ENCODE measurements around the gene SEMA3E.
A peak's percentile ranks its signal among the peaks of the same experiment; 100 is the strongest.
"Not testable (repeated sequence)": the region's sequence is repeated elsewhere in the genome, so short reads cannot be mapped to it uniquely, and the experiment has no call there.

The SEMA3E gene

GRCh38 chr7:83484826-83485225 lies 164.1 kb downstream of the SEMA3E start:
- no peak for DNase-seq

GRCh38 chr7:83484266-83484665 lies 164.7 kb downstream of the SEMA3E start:
- no peak for DNase-seq

DNA sequence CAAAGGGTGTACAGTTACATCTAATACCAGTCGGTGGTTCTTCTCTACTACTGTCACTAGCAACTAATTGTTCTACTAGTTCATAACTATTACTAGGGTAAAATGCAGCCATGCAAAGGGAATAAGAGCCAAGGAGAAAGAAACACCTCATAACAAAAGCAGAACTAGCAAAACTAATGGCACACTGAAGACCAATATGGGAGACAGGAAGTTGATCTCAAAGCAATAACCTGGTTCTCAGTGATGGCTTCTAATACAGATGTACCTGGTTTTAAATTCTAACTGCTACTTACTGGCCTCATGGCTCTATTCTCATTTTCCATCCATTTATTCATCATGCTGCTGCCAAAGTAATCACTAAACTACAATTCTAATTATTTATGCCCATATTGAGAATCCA lies 170.3 kb downstream of the SEMA3E start:
- no peak for DNase-seq

- DNase-seq: no peak
Measured at GRCh38 chr7:83476511-83477050, 172.4 kb downstream of the SEMA3E start.

DNA sequence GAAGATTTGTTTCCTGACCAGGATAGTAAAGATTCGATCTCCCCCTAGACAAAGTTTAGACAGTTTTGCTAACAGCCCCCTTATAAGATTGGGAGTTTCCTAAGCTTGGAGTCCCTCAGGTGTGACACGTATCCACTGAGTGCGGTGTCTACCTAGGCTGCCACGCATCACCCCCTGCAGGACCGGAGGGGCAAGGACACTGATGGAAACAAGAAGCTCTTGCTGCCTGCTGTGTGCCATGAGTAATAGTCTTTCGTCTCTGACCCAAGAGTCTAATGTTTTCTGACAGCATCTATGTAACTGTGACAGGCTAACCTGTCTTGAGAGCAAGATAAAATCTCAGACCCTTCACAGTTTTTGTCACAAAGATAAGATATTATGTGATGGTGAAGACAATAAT lies 173.5 kb downstream of the SEMA3E start:
- DNase-seq: peak; percentile 20

GRCh38 chr7:83472376-83472775 lies 176.6 kb downstream of the SEMA3E start:
- DNase-seq: peak; percentile 22

DNA sequence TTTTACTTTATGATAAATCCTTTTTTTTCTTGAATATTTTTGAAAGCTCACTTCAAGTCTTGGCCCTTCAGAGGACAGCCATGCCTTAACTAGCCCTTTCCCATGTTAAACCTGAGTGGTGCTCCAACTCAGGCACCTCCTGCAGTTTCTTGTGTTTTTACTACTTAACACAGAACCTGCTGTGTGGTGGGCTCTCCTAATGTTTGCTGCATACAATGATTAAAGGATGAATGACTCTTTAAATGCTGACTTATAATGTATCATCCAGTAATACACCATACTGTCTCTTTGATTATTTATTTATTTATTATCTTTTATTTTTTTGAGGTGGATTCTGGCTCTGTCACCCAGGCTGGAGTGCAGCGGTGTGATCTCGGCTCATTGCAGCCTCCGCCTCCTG lies 179.4 kb downstream of the SEMA3E start:
- DNase-seq: no peak

- DNase-seq: no peak
Measured at GRCh38 chr7:83469076-83469475, 179.9 kb downstream of the SEMA3E start.

- peak; percentile 63 for DNase-seq
Measured at GRCh38 chr7:83468251-83468739, 180.6 kb downstream of the SEMA3E start.

GRCh38 chr7:83467493-83467892 lies 181.4 kb downstream of the SEMA3E start:
- no peak for DNase-seq

DNA sequence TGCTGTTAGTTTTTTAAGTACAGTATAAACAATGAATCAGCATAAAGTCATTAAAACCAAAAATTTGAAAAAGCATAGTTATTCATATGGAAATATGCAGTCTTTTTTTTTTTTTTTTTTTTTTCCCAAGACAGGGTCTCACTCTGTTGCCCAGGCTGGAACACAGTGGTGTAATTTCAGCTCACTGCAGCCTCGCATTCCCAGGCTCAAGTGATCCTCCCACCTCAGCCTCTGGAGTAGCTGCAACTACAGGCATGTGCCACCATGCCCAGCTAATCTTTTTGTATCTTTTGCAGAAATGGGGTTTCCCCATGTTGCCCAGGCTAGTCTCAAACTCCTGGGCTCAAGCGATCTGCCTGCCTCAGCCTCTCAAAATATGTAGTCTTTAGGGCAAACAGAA lies 182.0 kb downstream of the SEMA3E start:
- no peak for DNase-seq

- DNase-seq: no peak
Measured at GRCh38 chr7:83466187-83466923, 182.6 kb downstream of the SEMA3E start.

DNA sequence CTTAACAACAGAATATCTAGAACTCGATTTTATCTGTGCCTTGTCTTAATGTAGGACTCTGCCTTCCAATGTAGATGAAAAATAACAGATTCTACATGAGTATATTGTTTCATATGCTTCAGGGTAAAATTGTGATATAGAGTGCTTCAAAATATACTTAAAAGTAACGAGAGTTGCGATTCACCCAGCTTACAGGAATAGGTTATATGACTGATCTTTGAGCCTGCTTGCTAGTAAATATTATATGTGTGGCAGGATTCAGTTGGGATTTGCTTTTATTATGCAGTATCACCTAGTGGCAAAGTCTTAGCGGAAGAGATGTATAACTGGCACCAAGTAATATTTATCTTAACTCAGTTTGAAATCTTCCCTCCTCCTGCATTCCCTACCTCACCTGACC lies 183.3 kb downstream of the SEMA3E start:
- no peak for DNase-seq

DNA sequence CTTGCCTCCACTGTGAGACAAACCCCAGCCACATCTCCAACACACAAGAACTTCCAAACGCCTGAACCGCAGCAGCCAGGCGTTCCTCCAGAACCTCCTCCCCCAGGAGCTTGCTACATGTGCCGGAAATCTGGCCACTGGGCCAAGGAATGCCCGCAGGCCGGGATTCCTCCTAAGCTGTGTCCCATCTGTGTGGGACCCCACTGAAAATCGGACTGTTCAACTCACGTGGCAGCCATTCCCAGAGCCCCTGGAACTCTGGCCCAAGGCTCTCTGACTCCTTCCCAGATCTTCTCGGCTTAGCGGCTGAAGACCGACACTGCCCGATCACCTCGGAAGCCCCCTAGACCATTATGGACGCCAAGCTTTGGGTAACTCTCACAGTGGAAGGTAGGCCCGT lies 187.1 kb downstream of the SEMA3E start:
- DNase-seq: not testable (repeated sequence)

- not testable (repeated sequence) for DNase-seq
Measured at GRCh38 chr7:83459930-83460653, 188.8 kb downstream of the SEMA3E start.

- DNase-seq: not testable (repeated sequence)
Measured at GRCh38 chr7:83459101-83459929, 189.6 kb downstream of the SEMA3E start.

- DNase-seq: no peak
Measured at GRCh38 chr7:83457022-83457892, 191.7 kb downstream of the SEMA3E start.

GRCh38 chr7:83456413-83456812 lies 192.5 kb downstream of the SEMA3E start:
- DNase-seq: no peak

DNA sequence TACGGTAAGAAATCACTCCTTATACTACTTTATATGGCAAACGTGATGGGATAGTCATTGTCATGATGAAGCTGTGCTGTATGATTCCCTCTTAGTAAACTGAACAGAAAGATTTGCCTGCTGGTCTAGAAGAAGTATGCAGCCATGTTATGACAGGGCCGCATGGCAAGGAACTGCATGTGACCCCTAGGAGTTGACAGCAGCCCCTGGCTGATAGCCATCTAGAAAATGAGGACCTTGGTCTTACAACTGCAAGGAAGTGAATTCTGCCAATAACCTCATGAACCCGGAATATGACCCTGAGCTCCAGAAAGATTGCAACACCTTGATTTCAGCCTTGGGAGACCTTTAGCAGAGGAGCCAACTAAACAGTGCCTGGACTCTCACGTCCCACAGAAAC lies 193.3 kb downstream of the SEMA3E start:
- no peak for DNase-seq

DNA sequence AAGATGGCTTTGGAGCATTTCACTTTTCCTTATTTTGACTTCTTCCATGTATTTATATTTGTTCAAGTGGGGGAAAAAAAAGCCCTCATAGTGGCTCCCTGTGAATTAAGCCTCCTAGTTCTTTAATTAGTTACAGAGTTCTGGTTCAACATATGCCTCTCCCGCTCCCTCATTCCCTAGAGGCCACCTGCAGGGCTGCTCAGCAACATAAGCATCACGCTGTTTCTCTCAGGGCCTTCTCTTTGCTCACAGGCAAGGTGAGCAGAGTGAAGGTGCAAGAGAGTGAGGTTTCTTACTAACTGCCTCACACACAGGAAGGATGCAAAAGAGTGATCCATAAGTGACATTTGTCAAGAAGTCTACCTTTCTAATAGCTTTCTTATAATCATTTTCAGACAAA lies 196.7 kb downstream of the SEMA3E start:
- peak; percentile 87 for DNase-seq

DNA sequence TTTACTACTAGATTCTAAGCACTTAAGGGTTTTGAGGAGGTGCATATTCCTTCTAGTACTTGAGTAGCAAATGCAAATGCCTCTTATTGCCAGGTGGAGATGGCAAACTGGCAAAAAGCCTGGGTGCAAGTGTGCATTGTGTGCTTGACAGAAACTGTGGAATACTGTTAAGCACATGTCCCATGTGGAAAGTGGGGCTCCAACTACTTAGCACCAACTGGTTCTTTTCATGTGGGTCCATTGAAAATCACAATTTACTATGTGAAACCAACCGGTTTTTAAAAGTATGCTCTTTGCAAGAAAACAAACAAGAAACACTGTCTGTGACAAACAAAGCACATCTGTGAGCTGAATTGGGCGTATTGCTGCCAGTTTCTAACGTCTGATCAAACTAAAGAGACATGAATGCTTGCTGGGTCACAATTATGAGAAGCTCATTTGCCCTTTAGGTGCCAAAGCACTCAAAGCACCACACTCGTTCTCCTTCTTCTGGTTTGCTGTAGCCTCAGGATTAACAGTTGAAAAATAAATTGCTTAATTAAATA lies 197.4 kb downstream of the SEMA3E start:
- DNase-seq: peak; percentile 32

DNA sequence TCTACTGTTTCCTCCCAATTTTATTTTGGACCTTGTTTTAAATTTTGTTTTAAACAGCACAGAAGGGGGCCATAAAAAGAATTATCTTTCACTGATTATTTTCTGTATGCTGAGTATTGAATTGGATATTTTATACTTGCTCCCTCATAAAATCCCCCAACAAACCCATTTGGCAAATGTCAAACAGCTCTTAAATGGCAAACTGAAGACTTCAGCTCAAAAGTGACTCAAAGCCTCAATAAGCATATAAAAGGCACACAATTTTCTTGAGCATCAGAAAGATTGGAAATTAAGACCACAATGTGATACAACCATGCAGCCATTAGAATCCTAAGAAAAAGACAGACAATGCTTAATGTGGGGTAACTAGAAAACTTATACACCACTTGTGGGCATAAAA lies 199.2 kb downstream of the SEMA3E start:
- DNase-seq: no peak

Measured in NCI-H82 (cell line).